GM12878 (cell line): ENCODE results near the gene SPPL3. TPM values are rescaled to one million over a fixed set of nuclear protein-coding genes. Genes with fewer than 3 reads are reported as not detected.

ENCODE experiments used
- ATAC-seq: fragments of 200-7000 bp; cut with Tn5 transposase; 3 replicates; pipeline ENCODE4 v1.9.1; 2020; ENCODE audit warnings: mild to moderate bottlenecking, moderate library complexity
- BruUV-seq: library from RNA; stranded (reverse); fragments of 400-500 nt; replicated peaks from 2 replicates; lab custom pipeline; 2021; lab: Mats Ljungman, UMichigan
- CTCF ChIA-PET: fragments of 300-600 bp; sonication (Branson Sonifier 250); formaldehyde crosslinking; extraction: SDS; loops from one replicate; lab custom pipeline; 2021; ENCODE audit warnings: inconsistent platforms; lab: Yijun Ruan, JAX
- POLR2A ChIA-PET: fragments of 350-600 bp; formaldehyde crosslinking; extraction: SDS; loops from one replicate; lab custom pipeline; 2021; ENCODE audit warnings: inconsistent platforms; lab: Charles Lee
- RAD21 ChIA-PET: fragments of 300-600 bp; sonication (Branson Sonifier 250); formaldehyde crosslinking; loops from one replicate; lab custom pipeline; 2023; ENCODE audit warnings: antibody characterized with exemption; ENCODE audit not compliant: unreplicated experiment; lab: Charles Lee
- SMC1A ChIA-PET: fragments of 300-600 bp; sonication (Branson Sonifier 250); formaldehyde crosslinking; loops from one replicate; lab custom pipeline; 2023; ENCODE audit not compliant: unreplicated experiment, uncharacterized antibody; lab: Charles Lee
- DNase-seq: peaks from one replicate; pipeline ENCODE4 v3.0.0-alpha.2; 2011; ENCODE audit warnings: low read depth, low spot score
- FAIRE-seq: peaks from 3 replicates; lab custom pipeline; 2011; peaks lifted over from hg19 to GRCh38; lab: Jason Lieb, UNC
- H2AFZ ChIP-seq: 2 replicates; pipeline ENCODE4 v1.6.0; 2011; ENCODE audit warnings: low read depth, low read length, control low read depth; ENCODE audit not compliant: control insufficient read depth
- H3K27ac ChIP-seq: 2 replicates; pipeline ENCODE4 v1.5.1; 2011; ENCODE audit warnings: control low read depth; ENCODE audit not compliant: control insufficient read depth, insufficient read depth
- H3K27me3 ChIP-seq, 2 experiments: replicated peaks in 1 of 2; 2 replicates each; pipeline versions ENCODE4 v1.6.0 to v1.6.1; 2011; ENCODE audit warnings: low read length in 1 of 2; ENCODE audit not compliant: control insufficient read depth in 2 of 2, insufficient read depth in 2 of 2
- H3K36me3 ChIP-seq, 2 experiments: 2 replicates each; pipeline ENCODE4 v1.5.1; 2011; ENCODE audit warnings: low read length in 1 of 2; ENCODE audit not compliant: control insufficient read depth in 2 of 2, insufficient read depth in 2 of 2
- H3K4me1 ChIP-seq: 2 replicates; pipeline ENCODE4 v1.6.1; 2011; ENCODE audit warnings: mild to moderate bottlenecking, low read length, moderate library complexity, mixed read lengths; ENCODE audit not compliant: control insufficient read depth, insufficient read depth
- H3K4me2 ChIP-seq: 2 replicates; pipeline ENCODE4 v1.6.0; 2011; ENCODE audit warnings: control low read depth; ENCODE audit not compliant: control insufficient read depth, insufficient read depth
- H3K4me3 ChIP-seq: fragments of 200-600 bp; sonication (generic); 2 replicates; pipeline ENCODE4 v1.5.1; 2016
- H3K79me2 ChIP-seq: 2 replicates; pipeline ENCODE4 v1.6.0; 2011; ENCODE audit warnings: low read length; ENCODE audit not compliant: control insufficient read depth, insufficient read depth
- H3K9ac ChIP-seq: 2 replicates; pipeline ENCODE4 v1.8.0; 2011; ENCODE audit warnings: low read length, control low read depth, mixed read lengths; ENCODE audit not compliant: control insufficient read depth, insufficient read depth
- H3K9me3 ChIP-seq: replicated peaks from 3 replicates; pipeline ENCODE4 v1.5.1; 2011; ENCODE audit warnings: mild to moderate bottlenecking, low read length; ENCODE audit not compliant: control insufficient read depth, insufficient read depth
- H4K20me1 ChIP-seq: 2 replicates; pipeline ENCODE4 v1.6.0; 2011; ENCODE audit not compliant: control insufficient read depth, insufficient read depth
- BMI1 ChIP-seq: fragments of 450-650 bp; IDR thresholded peaks from 2 replicates; pipeline ENCODE4 v1.6.1; 2016; ENCODE audit warnings: mild to moderate bottlenecking, moderate library complexity, borderline replicate concordance
- EED ChIP-seq: sonication (generic); IDR thresholded peaks from 2 replicates; pipeline ENCODE4 v1.6.1; 2016; ENCODE audit warnings: antibody characterized with exemption, low read depth
- FOXK2 ChIP-seq: fragments of 450-650 bp; IDR thresholded peaks from 2 replicates; pipeline ENCODE4 v1.6.1; 2017; ENCODE audit warnings: mild to moderate bottlenecking, moderate library complexity
- GABPA ChIP-seq: IDR thresholded peaks from 2 replicates; pipeline ENCODE4 v1.6.1; 2014; ENCODE audit warnings: antibody characterized with exemption, low read depth, mild to moderate bottlenecking, inconsistent platforms
- GATAD2B ChIP-seq: fragments of 450-650 bp; conservative IDR thresholded peaks from 2 replicates; pipeline ENCODE4 v1.6.1; 2017; ENCODE audit warnings: low read depth, mild to moderate bottlenecking, moderate library complexity
- HCFC1 ChIP-seq: fragments of 150-350 bp; IDR thresholded peaks from 2 replicates; pipeline ENCODE4 v1.6.1; 2014; ENCODE audit warnings: low read length
- NFIC ChIP-seq: IDR thresholded peaks from 2 replicates; pipeline ENCODE4 v1.6.1; 2012; ENCODE audit warnings: low read depth, mild to moderate bottlenecking, inconsistent platforms, low read length, moderate library complexity
- SREBF1 ChIP-seq: IDR thresholded peaks from 2 replicates; pipeline ENCODE4 v1.6.1; 2012; ENCODE audit warnings: mild to moderate bottlenecking, low read length
- YY1 ChIP-seq: IDR thresholded peaks from 2 replicates; pipeline ENCODE4 v1.6.1; 2011; ENCODE audit warnings: low read depth, mild to moderate bottlenecking, low read length
- ZNF384 ChIP-seq: IDR thresholded peaks from 2 replicates; pipeline ENCODE4 v1.6.1; 2012; ENCODE audit warnings: low read depth, mild to moderate bottlenecking, low read length, improper control_type of control experiment, borderline replicate concordance
- WGBS: methylation state at CpG from one replicate; pipeline ENCODE4 v1.1.6; 2016; ENCODE audit warnings: low lambda C conversion rate; ENCODE audit not compliant: insufficient replicate concordance, insufficient coverage; ENCODE audit errors: missing lambda C conversion rate; 5-methylcytosine and 5-hydroxymethylcytosine counted together
- in situ Hi-C: fragments of 300-500 bp; cut with MboI; formaldehyde crosslinking; loops from 9 replicates; pipeline ENCODE4 v1.14.3; 2018; ENCODE audit warnings: mixed read lengths
- intact Hi-C: fragments of 100-400 bp; cut with micrococcal nuclease; formaldehyde crosslinking; loops from one replicate; pipeline ENCODE4 v1.14.2; 2022; ENCODE audit not compliant: unreplicated experiment
- polyA plus RNA-seq, 11 experiments: library from polyadenylated mRNA; depleted of rRNA in 4 of 11; unstranded in 6 of 11; stranded (reverse) in 5 of 11; fragments of >200 nt; fragmentation: Nextera tagmentation in 4 of 11; fragmentation: Illumina TruSeq in 1 of 11; extraction: Ambion mirVana in 4 of 11; extraction: Trizol in 1 of 11; gene quantifications; 1 replicate in 1 of 11; 2 replicates in 10 of 11; pipeline versions ENCODE4 v1.2.1 to v1.2.3, GENCODE V29; 2011 to 2016; ENCODE audit warnings: inconsistent platforms in 2 of 11, missing spikeins in 2 of 11, low read depth in 1 of 11
- total RNA-seq, 4 experiments: library from RNA; depleted of rRNA in 3 of 4; stranded (reverse); fragments of >200 nt in 3 of 4; fragmentation: Illumina TruSeq in 1 of 4; extraction: Trizol in 1 of 4; gene quantifications; 2 replicates each; pipeline versions ENCODE4 v1.2.1 to v1.2.3, GENCODE V29; 2013 to 2021
- TF ChIP-seq, protein P1 (sequence below): fragments of 450-650 bp; conservative IDR thresholded peaks from 2 replicates; pipeline ENCODE4 v1.6.1; 2017; ENCODE audit warnings: mild to moderate bottlenecking, moderate library complexity
- TF ChIP-seq, protein P2 (sequence below): fragments of 150-350 bp; IDR thresholded peaks from 2 replicates; pipeline ENCODE4 v1.6.1; 2016; ENCODE audit warnings: low read depth, low read length

SPPL3 gene
- total and polyA plus RNA-seq, 10 of the 15 experiments (the other 5 are each of a cell fraction or from before 2014, with no cell fraction given): 4.3 to 45.5 (median 11.7) TPM

DNA sequence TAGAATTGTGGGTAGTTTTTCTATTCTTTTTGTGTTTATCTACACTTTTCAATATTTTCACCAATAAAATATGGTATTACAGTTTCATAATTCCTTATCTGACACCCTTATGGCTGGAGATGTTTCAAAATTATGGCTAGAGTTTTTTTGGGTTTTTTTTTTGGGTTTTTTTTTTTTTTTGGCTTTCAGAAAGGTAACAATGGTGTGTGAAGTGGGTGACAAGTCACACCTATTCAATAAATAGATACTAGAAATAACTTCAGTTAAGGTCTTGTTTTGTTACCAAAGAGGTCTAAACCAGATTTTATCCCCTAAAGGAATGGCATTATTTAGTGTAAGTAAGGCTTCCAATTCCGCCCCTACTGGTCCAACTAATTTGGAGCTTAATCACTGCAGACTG lies 19.5 kb downstream of the SPPL3 start:
- Histone ChIP-seq H3K9me3 (no peaks in the 10 kb centered on the region), H3K27ac (no peak overlapping the region), H3K4me2 (no peak overlapping the region), H3K27me3 (no peaks in the 10 kb centered on the region), H3K4me3 (no peak overlapping the region), H4K20me1 (no peaks in the 10 kb centered on the region; the same call in 1 of the 2 replicates), H3K9ac (no peak overlapping the region), H3K4me1 (peaks cover 20% of the 10 kb centered on the region; the same call in 1 of the 2 replicates), H2AFZ (no peak overlapping the region), H3K79me2 (peaks cover 75% of the 10 kb centered on the region), H3K36me3 (no peaks in the 10 kb centered on the region)
- BruUV-seq: no TSS peak
- no peak for TF ChIP-seq GATAD2B
- peak; percentile 54; the same call in 1 of the 2 replicates for TF ChIP-seq ZNF384
- no peak for TF ChIP-seq FOXK2
- TF ChIP-seq EED: no peak
- intact Hi-C loops (no loop called here), in situ Hi-C loops (no loop called here)
- POLR2A ChIA-PET: interaction anchor here (0.6 kb wide), 2 partner anchors 29 to 94 kb away, joined by 4 to 7 read pairs; no protein-coding TSS in a partner anchor
- RAD21 ChIA-PET: interaction anchor here (0.8 to 3.3 kb wide), 4 partner anchors 18 to 84 kb away, joined by 3 to 16 read pairs (median 7); no protein-coding TSS in a partner anchor
- SMC1A ChIA-PET: interaction anchor here (0.7 to 4.3 kb wide), 8 partner anchors 11 to 217 kb away, joined by 3 to 38 read pairs (median 4); partner anchors contain the start of gene SPPL3
- WGBS: 100% methylated on average over 1 of the region's 1 CpG
- CTCF ChIA-PET: interaction anchor here (1.2 to 3.3 kb wide), 4 partner anchors 16 to 49 kb away, joined by 3 to 19 read pairs (median 8); no protein-coding TSS in a partner anchor
- FAIRE-seq: no peak
- ATAC-seq: no peak
- DNase-seq: no peak

DNA sequence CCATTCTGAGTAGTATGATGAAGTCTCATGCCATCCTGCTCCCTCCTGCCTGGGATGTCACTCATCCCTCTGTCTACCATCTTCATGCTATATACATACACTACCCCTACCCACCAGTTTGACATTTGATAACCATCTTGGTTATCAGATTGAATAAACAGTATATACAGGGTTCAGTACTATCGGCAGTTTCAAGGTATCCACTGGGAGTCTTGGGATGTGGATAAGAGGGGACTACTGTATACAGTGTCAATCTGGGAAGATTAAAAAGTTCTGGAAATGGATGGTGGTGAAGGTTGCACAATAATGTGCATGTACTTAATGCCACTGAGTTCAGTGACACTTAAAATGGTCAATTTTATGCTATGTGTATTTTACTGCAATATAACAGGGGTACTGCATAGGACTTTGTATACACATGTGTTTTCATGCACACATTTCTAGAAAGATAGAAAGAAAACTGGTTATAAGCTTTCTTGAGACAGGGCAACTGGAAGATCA lies 22.1 kb downstream of the SPPL3 start:
- CTCF ChIA-PET: no interaction called here
- Histone ChIP-seq H3K9me3 (no peaks in the 10 kb centered on the region), H4K20me1 (no peaks in the 10 kb centered on the region), H3K4me3 (no peak overlapping the region), H3K4me2 (no peak overlapping the region), H3K27me3 (no peaks in the 10 kb centered on the region), H3K9ac (no peak overlapping the region), H3K79me2 (peaks cover 62% of the 10 kb centered on the region), H3K4me1 (peaks cover 17% of the 10 kb centered on the region; the same call in 1 of the 2 replicates), H2AFZ (no peak overlapping the region), H3K36me3 (no peaks in the 10 kb centered on the region), H3K27ac (no peak overlapping the region)
- POLR2A ChIA-PET: interaction anchor here (0.7 kb wide), 1 partner anchor 349 kb away, joined by 3 read pairs; no protein-coding TSS in a partner anchor
- SMC1A ChIA-PET: interaction anchor here (0.6 to 1.0 kb wide), 2 partner anchors 8 to 20 kb away, joined by 3 read pairs; no protein-coding TSS in a partner anchor
- DNase-seq (no peak), FAIRE-seq (no peak), ATAC-seq (no peak)
- in situ Hi-C loops (no loop called here), intact Hi-C loops (no loop called here)
- no TSS peak for BruUV-seq
- RAD21 ChIA-PET: no interaction called here
- WGBS: 100% methylated on average over 1 of the region's 1 CpG
- TF ChIP-seq NFIC (no peak), YY1 (no peak), GABPA (no peak), BMI1 (no peak), SREBF1 (no peak), HCFC1 (no peak)
- TF ChIP-seq, protein P1, sequence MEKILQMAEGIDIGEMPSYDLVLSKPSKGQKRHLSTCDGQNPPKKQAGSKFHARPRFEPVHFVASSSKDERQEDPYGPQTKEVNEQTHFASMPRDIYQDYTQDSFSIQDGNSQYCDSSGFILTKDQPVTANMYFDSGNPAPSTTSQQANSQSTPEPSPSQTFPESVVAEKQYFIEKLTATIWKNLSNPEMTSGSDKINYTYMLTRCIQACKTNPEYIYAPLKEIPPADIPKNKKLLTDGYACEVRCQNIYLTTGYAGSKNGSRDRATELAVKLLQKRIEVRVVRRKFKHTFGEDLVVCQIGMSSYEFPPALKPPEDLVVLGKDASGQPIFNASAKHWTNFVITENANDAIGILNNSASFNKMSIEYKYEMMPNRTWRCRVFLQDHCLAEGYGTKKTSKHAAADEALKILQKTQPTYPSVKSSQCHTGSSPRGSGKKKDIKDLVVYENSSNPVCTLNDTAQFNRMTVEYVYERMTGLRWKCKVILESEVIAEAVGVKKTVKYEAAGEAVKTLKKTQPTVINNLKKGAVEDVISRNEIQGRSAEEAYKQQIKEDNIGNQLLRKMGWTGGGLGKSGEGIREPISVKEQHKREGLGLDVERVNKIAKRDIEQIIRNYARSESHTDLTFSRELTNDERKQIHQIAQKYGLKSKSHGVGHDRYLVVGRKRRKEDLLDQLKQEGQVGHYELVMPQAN: no peak
- TF ChIP-seq, protein P2, sequence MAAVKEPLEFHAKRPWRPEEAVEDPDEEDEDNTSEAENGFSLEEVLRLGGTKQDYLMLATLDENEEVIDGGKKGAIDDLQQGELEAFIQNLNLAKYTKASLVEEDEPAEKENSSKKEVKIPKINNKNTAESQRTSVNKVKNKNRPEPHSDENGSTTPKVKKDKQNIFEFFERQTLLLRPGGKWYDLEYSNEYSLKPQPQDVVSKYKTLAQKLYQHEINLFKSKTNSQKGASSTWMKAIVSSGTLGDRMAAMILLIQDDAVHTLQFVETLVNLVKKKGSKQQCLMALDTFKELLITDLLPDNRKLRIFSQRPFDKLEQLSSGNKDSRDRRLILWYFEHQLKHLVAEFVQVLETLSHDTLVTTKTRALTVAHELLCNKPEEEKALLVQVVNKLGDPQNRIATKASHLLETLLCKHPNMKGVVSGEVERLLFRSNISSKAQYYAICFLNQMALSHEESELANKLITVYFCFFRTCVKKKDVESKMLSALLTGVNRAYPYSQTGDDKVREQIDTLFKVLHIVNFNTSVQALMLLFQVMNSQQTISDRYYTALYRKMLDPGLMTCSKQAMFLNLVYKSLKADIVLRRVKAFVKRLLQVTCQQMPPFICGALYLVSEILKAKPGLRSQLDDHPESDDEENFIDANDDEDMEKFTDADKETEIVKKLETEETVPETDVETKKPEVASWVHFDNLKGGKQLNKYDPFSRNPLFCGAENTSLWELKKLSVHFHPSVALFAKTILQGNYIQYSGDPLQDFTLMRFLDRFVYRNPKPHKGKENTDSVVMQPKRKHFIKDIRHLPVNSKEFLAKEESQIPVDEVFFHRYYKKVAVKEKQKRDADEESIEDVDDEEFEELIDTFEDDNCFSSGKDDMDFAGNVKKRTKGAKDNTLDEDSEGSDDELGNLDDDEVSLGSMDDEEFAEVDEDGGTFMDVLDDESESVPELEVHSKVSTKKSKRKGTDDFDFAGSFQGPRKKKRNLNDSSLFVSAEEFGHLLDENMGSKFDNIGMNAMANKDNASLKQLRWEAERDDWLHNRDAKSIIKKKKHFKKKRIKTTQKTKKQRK: no peak
